ENCODE data around the gene VPS13D. TPM values are rescaled to one million over a fixed set of nuclear protein-coding genes. Genes with fewer than 3 reads are reported as not detected.

The VPS13D gene
- total and polyA plus RNA-seq, 2 experiments from 2014 or later: 10.7 to 34.9 TPM

DNA sequence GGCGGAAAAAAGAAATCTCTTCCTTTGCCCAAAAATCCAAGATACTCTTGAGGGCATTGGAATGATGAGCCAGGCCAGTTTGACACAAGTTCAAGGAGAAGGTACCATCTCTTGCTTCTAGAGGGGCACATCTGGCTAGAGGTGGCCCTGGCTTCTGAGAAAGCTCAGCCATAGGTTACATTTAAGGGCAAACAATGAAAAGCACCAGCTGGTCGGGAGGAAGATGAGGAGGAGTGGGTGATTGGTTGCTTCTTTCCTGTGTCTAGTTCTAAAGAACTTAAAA is 256.2 kb downstream of the VPS13D start:
- Histone ChIP-seq H3K4me2 (no peak overlapping the region), H3K27me3 (ENCODE audit: insufficient read depth) (no peaks in the 10 kb centered on the region), H3K4me1 (ENCODE audit: insufficient read depth) (no peaks in the 10 kb centered on the region), H2AFZ (no peak overlapping the region), H3K79me2 (replicated peaks; ENCODE audit: insufficient read depth) (no peaks in the 10 kb centered on the region), H3F3A (replicated peaks; ENCODE audit: low read depth) (no peaks in the 10 kb centered on the region), H3K36me3 (ENCODE audit: insufficient read depth) (peaks cover 5% of the 10 kb centered on the region; the same call in 1 of the 2 replicates), H3K4me3 (no peak overlapping the region), H3K27ac (ENCODE audit: low read depth) (no peak overlapping the region), H4K20me1 (replicated peaks; ENCODE audit: insufficient read depth) (no peaks in the 10 kb centered on the region), H3K9me2 (ENCODE audit: insufficient read depth) (no peaks in the 10 kb centered on the region)
- peaks cover 10% of the 10 kb centered on the region for H3K27me3 Mint-ChIP-seq (ENCODE audit: insufficient read depth, low read depth, poor library complexity)
- no peak overlapping the region for H3K27ac Mint-ChIP-seq
- peaks cover 25% of the 10 kb centered on the region for H3K9me3 Mint-ChIP-seq
- peaks cover 2% of the 10 kb centered on the region; the same call in 1 of the 3 replicates for H3K4me1 Mint-ChIP-seq
- H3K36me3 Mint-ChIP-seq (ENCODE audit: low read depth): peaks cover 23% of the 10 kb centered on the region
- ATAC-seq (no peak), DNase-seq (ENCODE audit: low spot score) (no peak)
- H3K4me3 Mint-ChIP-seq: no peak overlapping the region
- TF ChIP-seq CTCF (conservative IDR thresholded peaks at IDR 0.05; ENCODE audit: low read depth in 2 of 2) (no peak), JUNB (IDR thresholded peaks at IDR 0.05; ENCODE audit: unreplicated experiment) (no peak), EZH2 (IDR thresholded peaks at IDR 0.05; ENCODE audit: low read depth, unreplicated experiment) (no peak), REST (IDR thresholded peaks at IDR 0.05; ENCODE audit: unreplicated experiment) (no peak), NANOG (IDR thresholded peaks at IDR 0.05; ENCODE audit: borderline replicate concordance) (no peak), EZH2phosphoT487 (IDR thresholded peaks at IDR 0.05; ENCODE audit: unreplicated experiment) (no peak), ZNF462 (CRISPR knock-in tag; IDR thresholded peaks at IDR 0.05) (no peak), POLR2AphosphoS5 (IDR thresholded peaks at IDR 0.05; ENCODE audit: low read depth) (no peak), ETS1 (IDR thresholded peaks at IDR 0.05) (no peak), STAT1 (IDR thresholded peaks at IDR 0.05; ENCODE audit: unreplicated experiment) (no peak)

Data from GM23338 (cell line).